Right cardiac atrium (tissue), 5 donors: ENCODE measurements around the gene TMCO5A. TPM values are rescaled to one million over a fixed set of nuclear protein-coding genes. Genes with fewer than 3 reads are reported as not detected.

ENCODE experiments used
- ATAC-seq, 2 donors: fragments of 200-7000 bp; cut with Tn5 transposase; one replicate each; pipeline versions ENCODE4 v1.8.0 to v1.9.1; 2020; ENCODE audit warnings: moderate library complexity in 2 of 2, mild to moderate bottlenecking in 1 of 2
- DNase-seq, 3 donors: peaks; one replicate each; pipeline ENCODE4 v3.0.0-alpha.2; 2020
- H3K27ac ChIP-seq: one replicate; pipeline ENCODE4 v1.5.1; 2013; ENCODE audit warnings: mild to moderate bottlenecking, low read length, control low read depth, moderate library complexity
- H3K27me3 ChIP-seq: one replicate; pipeline ENCODE4 v1.6.1; 2013; ENCODE audit not compliant: control insufficient read depth, insufficient read depth
- H3K4me1 ChIP-seq: one replicate; pipeline ENCODE4 v1.6.1; 2013; ENCODE audit warnings: low read length; ENCODE audit not compliant: control insufficient read depth, insufficient read depth
- H3K4me3 ChIP-seq: one replicate; pipeline ENCODE4 v1.5.1; 2013; ENCODE audit warnings: low read length, control low read depth
- H3K9me3 ChIP-seq: one replicate; pipeline ENCODE4 v1.6.1; 2013; ENCODE audit warnings: low read length; ENCODE audit not compliant: control insufficient read depth
- WGBS: extraction: QIAGEN DNeasy Blood & Tissue Kit; methylation state at CpG from one replicate; pipeline ENCODE4 v1.1.7; 2013; 5-methylcytosine and 5-hydroxymethylcytosine counted together
- intact Hi-C, 4 donors: fragments of 100-400 bp; cut with DNase I; formaldehyde crosslinking; loops; one replicate each; pipeline versions ENCODE4 v1.11.0 to v1.14.0; 2022 to 2023
- long read RNA-seq, 4 donors: library from polyadenylated mRNA; unstranded; transcript quantifications; one replicate each; pipeline ENCODE4 v2.0.0, GENCODE V29; 2020 to 2021
- polyA plus RNA-seq: library from polyadenylated mRNA; stranded (reverse); fragments of 200-250 nt; gene quantifications from one replicate; pipeline ENCODE4 v1.2.3, GENCODE V29; 2013
- total RNA-seq, 4 donors: library from RNA; stranded (reverse); fragmentation: NEBNext Ultra II Directional; extraction: Animal tissue kit (Norgen Biotek cat#: 25700); gene quantifications; one replicate each; pipeline ENCODE4 v1.2.1, GENCODE V29; 2021
- donor health status: healthy with polysubstance abuse.
- donor health status: DM: no; HTN: yes; CAD: no.
- donor health status: DM: no; HTN: no; CAD: no.
- donor health status: DM: no; HTN: yes; CAD: no; lungs with severe emphysema.
- donor health status: DM: yes; HTN: yes; CAD: no.

TMCO5A gene
- total RNA-seq (not detected), polyA plus RNA-seq (not detected)
- long read RNA-seq, donor 1 = 0 reads
- long read RNA-seq, donor 2 = 0 reads
- long read RNA-seq, donor 3 = 0 reads
- long read RNA-seq, donor 4 = 0 reads

DNA sequence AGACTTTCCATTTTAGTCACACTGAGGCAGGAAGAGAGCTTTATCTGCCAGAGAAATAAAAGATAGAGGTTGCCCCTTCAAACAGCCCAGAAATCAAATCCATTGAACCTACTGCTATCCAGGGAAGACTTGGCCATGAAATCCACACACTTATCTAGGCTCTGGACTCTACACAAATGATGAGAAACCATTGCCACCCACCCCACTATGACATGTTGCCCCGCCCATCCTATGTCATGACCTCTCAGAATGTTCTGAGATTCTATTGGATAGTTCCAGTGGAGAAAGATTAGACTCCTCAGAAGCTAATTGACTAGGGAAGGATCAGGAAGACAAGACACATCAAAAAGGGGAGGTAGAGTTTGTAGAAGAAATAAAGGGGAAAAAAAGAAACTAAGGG lies at the start of gene TMCO5A:
Gene TMCO5A (plus strand): TSS at position 301 of the 400 bp plus-strand sequence. CDS start 1,684 bp downstream, outside the sequence.
- no peak for ATAC-seq
- intact Hi-C loops = no loop called here
- WGBS = 62% methylated on average over 1 of the region's 1 CpG

DNA sequence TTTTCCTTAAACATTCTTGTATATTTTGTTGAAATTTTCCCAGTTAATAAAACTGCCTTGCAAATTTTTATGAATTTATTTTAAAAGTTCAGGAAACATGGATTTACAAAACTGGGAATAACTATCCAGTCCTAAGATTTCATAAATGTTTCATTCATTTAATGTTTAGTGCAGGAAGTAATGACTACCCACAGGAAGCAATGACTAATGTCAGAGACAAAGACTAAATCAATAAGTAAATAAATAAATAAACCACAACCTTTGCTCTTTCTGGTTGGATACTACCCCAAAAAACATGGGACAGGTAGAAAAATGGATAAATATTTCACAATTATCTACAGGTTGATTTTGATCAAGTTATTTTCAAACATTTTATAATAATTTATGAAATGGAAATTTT lies 48.8 kb upstream of the TMCO5A start:
- no peak for DNase-seq
- ATAC-seq = no peak
- H3K9me3 ChIP-seq = no peaks in the 10 kb centered on the region
- H3K4me3 ChIP-seq = no peak overlapping the region
- no peak overlapping the region for H3K27ac ChIP-seq
- H3K4me1 ChIP-seq = no peaks in the 10 kb centered on the region
- intact Hi-C loops = no loop called here
- no peaks in the 10 kb centered on the region for H3K27me3 ChIP-seq

More for the DNA sequence above, at the start of gene TMCO5A:
- Histone ChIP-seq H3K9me3 (no peaks in the 10 kb centered on the region), H3K27me3 (no peaks in the 10 kb centered on the region), H3K4me3 (no peak within 1 kb of the TSS), H3K27ac (no peak within 1 kb of the TSS), H3K4me1 (no peaks in the 10 kb centered on the region)
- DNase-seq = no peak

DNA sequence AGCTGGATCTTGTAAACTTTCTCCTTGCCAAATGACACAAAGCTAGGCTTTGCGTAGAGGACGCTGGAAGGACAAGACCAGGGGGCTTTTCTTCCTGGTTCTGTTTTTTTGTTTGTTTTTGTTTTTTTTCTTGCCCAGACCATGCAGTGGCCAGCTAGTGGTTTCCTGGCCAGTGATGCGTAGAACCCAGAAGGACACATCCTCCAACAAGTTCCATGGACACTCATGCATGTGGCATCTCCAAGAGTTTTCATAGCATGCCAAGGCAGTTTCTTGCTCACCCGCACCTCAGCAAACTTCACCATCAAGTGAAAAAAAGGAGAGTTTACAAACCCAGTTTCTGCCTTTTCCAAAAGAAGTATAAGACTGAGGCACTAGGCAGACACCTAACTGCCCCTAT lies 46.1 kb upstream of the TMCO5A start:
- intact Hi-C loops = no loop called here
- WGBS = 82% methylated on average over 4 of the region's 4 CpGs
- ATAC-seq = no peak
- no peak for DNase-seq
- Histone ChIP-seq H3K4me3 (no peak overlapping the region), H3K27ac (no peak overlapping the region), H3K27me3 (no peaks in the 10 kb centered on the region), H3K4me1 (no peaks in the 10 kb centered on the region), H3K9me3 (no peaks in the 10 kb centered on the region)

DNA sequence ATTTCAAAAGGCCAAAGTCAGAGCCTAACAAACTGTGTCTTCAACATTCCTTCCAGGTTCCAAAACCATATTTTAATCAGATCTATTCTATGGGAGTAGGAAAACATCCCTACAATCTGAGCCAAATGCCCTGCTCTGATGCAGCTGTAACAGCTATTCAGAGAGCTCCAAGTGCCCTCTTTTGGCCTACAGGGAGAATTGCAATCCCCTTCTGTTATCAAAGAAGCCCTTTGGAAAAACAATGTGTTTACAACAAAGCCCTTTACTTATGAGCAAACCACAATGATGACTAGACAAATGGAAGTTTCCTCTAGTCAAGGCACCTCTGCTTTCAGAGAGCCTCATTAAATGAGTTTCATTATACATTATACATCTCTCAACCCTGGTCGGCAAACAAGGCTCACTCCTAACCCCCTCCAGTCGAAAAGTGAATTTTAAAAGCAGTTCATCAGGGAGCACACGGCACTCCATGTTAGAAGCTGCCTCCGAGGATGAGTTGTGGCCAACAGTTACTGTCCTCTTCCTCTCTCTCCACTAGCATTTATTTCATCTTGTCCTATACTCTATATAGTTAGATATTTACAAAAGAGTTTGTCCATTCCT lies 42.6 kb upstream of the TMCO5A start:
- no peak for DNase-seq
- WGBS = 46% methylated on average over 4 of the region's 4 CpGs
- intact Hi-C loops = no loop called here

DNA sequence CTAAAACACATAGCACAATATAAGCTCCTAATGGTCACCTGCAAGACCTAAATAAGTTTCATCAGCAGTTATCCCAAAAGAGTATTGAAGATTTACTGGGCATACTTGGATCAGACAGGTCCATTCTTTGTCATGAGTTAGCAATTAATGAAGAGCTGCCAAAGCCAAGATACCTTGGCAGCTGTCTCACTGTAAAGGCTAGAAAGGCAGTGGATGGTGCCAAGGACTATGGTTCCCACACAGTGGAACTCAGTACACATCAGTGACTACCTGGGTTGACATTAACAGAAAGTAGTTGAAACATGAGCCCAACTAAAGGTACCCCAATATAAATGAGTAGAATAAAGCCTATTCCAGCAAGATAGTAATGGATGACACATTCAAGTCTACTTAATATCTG lies 41.1 kb upstream of the TMCO5A start:
- Histone ChIP-seq H3K27ac (no peak overlapping the region), H3K4me3 (no peak overlapping the region), H3K27me3 (no peaks in the 10 kb centered on the region), H3K9me3 (no peaks in the 10 kb centered on the region), H3K4me1 (no peaks in the 10 kb centered on the region)
- intact Hi-C loops = no loop called here
- ATAC-seq (no peak), DNase-seq (no peak)

More for the DNA sequence above, 42.6 kb upstream of the TMCO5A start:
- Histone ChIP-seq H3K9me3 (no peaks in the 10 kb centered on the region), H3K4me3 (no peak overlapping the region), H3K27ac (no peak overlapping the region), H3K4me1 (no peaks in the 10 kb centered on the region), H3K27me3 (no peaks in the 10 kb centered on the region)
- peak; percentile 52 to 57 for ATAC-seq

DNA sequence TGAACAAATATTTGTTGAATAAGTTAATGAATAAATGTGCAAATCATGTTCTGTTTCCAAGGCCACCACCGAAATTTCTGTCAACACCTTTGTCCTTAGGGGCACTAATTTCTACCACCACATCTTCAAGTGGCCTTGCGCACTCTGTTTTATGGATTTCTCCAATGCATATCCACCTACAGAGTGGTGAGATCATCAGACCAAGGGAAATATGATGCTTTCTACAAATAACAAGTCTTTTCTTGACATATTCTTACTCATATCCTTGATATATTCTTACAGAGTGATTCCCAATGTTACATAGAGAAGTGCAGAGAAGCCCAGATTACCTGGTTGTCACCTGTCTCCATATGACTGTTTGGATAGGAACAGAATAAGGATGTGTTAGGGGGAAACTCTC lies 36.1 kb upstream of the TMCO5A start:
- DNase-seq (no peak), ATAC-seq (no peak)
- Histone ChIP-seq H3K4me1 (no peaks in the 10 kb centered on the region), H3K9me3 (no peaks in the 10 kb centered on the region), H3K27ac (no peak overlapping the region), H3K27me3 (no peaks in the 10 kb centered on the region), H3K4me3 (no peak overlapping the region)
- intact Hi-C loops = no loop called here
- 85% methylated on average over 2 of the region's 2 CpGs for WGBS

DNA sequence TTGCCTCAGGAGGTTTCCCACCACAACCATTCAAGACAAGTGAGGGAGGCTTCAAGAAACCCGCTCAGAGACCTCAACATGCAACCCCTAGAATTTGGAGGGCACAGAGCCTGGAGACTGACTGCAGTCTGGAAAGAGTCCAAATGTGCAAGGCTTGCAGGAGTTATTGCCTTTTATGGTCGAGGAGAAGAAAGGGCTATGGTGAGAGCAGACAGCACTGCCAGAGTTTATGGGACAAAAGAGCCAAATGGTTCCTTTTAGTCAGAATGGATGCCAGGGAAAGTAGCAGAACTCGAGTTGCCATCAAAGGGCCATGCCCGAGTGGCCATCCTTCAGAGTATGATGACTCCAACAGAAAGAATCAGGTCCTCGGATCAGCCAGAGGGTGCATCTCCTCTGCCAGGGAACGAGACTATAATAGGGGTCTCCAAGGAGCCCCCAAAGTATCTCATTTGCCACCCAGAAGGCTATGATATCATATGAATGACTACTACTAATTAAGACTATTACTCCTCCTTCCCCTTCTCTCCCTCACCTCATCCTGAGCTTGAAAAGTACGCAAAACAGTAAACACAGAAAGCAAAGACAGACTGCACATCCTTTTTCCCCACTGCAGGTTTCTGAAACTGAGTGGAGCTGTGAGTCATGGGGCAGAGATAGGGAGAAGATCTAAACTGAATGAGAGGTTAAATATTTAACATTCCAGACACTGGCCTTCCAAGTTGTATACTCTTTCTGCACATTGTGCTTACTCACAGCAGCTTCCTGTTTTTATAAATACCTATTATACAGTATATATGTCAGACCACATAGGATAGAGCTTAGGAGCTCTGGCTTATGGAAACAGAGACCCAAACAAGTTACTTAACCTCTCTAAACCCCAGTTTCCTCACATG lies 33.9 kb upstream of the TMCO5A start:
- DNase-seq (no peak), ATAC-seq (no peak)
- Histone ChIP-seq H3K9me3 (no peaks in the 10 kb centered on the region), H3K4me1 (no peaks in the 10 kb centered on the region), H3K4me3 (no peak overlapping the region), H3K27ac (no peak overlapping the region), H3K27me3 (no peaks in the 10 kb centered on the region)
- 68% methylated on average over 7 of the region's 7 CpGs for WGBS
- intact Hi-C loops = no loop called here

DNA sequence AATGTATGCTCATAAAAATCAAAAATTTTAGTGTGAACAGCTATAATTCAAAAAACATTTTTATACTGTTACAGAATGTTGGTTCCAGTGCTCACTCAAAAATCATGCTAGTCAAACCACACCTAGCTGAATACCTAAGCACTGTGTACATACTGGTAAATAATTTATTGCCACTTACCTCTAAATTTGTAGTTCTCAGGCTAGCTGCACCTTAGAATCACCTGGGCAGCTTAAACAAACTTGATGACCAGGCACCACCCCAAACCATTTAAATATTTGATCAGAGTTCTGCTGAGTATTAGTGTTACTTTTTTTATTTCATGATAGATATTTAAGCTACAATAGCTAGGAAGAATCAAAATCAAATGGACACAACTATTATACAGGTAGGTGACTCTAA lies 32.3 kb upstream of the TMCO5A start:
- ATAC-seq (no peak), DNase-seq (no peak)
- Histone ChIP-seq H3K27me3 (no peaks in the 10 kb centered on the region), H3K4me1 (no peaks in the 10 kb centered on the region), H3K4me3 (no peak overlapping the region), H3K9me3 (no peaks in the 10 kb centered on the region), H3K27ac (no peak overlapping the region)
- intact Hi-C loops = no loop called here

DNA sequence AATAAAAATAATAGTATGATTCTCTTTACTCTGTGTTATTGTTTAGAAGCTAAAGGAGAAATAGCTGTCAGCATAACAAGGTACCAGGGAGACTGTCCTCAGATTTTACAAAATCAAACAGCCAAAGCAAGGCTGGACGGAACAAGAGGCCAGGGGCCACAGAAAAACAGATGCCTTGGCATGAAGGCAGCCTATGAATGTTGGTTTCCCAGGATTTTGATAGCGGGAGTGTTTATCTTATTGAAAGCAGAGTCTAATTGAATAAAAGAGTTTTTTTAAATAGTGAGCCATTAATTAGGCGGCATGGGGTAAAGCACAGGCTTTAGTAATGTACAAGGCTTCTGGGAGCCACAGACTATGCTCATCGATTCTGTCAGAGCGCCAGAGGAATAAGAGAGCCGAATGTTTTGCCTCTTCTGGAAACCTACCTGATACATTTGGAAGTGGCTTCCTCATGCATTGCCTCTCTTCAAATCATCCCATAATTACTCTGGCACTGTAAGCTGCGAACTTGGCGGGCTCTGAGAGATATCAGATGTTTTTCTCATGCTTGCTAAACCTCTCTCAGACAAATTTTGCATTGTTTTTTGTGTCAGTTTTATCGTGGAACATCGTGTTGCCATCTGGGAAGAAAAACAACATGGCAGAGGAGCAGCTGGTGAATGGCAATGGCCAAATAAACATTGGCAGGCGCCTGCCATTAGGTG lies 30.4 kb upstream of the TMCO5A start:
- no peak overlapping the region for H3K27ac ChIP-seq
- H3K4me3 ChIP-seq = no peak overlapping the region
- no peak for ATAC-seq
- no peaks in the 10 kb centered on the region for H3K9me3 ChIP-seq
- no peak for DNase-seq
- H3K4me1 ChIP-seq = no peaks in the 10 kb centered on the region
- H3K27me3 ChIP-seq = no peaks in the 10 kb centered on the region
- intact Hi-C loops = no loop called here
- WGBS = 70% methylated on average over 11 of the region's 11 CpGs

DNA sequence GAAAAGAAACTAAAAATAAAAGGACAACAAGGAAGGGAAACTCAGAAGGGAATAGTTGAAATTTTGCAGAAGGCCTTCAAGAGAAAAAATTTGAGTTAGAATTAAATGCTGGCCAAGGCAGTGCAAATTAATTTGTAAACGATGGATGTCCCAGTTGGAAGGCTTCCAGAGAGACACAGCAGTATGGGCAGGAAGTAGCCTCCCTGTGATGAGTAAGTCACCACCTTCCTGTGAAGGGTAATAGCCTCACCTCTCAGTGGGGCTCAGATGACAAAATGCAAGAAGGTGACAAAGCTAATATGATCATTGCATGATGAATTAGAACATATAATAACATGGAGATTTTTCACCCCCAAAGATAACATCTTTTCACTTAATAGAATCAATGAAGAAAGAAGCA lies 27.3 kb upstream of the TMCO5A start:
- H3K9me3 ChIP-seq = no peaks in the 10 kb centered on the region
- no peak overlapping the region for H3K27ac ChIP-seq
- no peaks in the 10 kb centered on the region for H3K4me1 ChIP-seq
- 39% methylated on average over 1 of the region's 1 CpG for WGBS
- ATAC-seq (no peak), DNase-seq (no peak)
- intact Hi-C loops = no loop called here
- no peak overlapping the region for H3K4me3 ChIP-seq
- no peaks in the 10 kb centered on the region for H3K27me3 ChIP-seq
